ENCODE data around the gene ATP8B4.

The ATP8B4 gene

DNA sequence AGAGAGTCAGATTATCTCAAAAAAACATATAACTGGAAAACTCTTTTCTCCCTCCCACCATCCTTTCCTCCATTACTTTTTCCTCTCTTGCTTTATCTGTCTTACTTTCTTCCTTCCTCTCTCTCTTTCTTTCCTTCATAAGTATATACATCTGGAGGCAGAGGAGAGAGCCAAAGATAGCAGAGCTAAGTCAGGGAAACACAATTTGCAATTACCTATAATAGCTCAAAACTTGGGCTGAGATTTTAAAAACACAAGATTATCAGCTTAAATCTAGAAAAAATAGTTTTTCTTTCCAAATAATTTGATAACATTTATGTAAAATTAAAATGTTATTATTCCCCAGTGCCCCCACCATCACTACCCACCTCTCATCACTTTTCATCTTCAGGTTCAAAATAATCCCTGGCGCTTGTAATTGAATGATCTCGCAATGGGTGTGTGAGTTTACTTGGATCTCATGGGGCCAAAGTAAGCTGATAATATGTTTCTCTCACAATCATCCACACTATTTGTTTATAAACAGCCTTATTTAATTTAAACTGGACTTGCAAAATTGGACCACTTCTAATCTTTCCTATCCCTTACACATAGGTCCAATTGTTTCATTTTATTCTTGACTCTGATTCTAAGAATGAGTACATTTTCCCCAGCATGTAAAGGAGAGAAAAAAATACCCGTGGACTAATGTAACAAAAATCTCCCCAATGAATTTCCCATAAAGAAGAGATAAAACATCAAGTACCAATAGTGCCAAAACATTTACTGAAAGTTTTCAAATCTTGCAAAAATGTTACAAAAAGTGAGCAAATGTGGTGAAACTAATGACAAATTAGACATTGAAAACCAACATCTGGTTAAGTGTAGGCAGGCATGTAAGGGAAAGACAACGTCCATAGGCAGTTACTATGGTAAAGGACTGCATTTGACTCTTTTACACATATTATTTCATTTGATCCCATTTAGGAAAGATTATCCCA, 261.2 kb downstream of the ATP8B4 start:
- no peak for DNase-seq (ENCODE audit: low spot score)

DNA sequence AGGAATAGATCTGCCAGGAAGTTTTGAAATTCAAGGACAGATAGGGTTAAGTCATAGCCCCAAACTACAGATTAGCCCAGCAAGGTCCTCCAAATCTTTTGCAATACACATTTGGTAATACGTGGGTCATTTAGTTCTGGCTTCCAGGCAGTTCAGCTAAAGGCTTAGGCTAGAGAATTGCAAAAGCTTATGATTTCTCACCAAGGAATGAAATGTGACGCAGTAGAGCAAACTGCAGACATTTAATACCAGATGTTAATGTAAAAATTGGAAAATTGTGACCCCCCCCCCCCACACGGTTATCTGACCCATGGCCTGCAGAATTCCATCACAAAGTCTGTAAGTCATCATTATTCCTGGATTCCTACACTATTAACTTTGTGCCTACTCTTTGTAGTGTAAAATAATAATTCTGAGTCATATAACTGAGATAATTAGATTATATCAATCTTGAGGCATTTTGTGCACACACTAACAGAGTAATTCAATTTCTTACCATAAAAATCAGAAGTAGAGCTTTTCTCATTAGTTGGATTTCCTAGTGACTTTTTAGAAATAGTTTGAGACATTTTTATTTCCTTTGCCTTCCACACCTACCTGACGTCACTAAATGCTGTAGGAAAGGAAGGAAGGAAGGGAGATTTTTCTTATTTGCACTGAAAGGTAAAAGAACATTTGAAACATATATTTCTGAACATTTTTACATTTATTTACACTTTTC, 263.0 kb downstream of the ATP8B4 start:
- no peak for DNase-seq (ENCODE audit: low spot score)

GRCh38 chr15:49852756-49853155, 266.3 kb downstream of the ATP8B4 start:
- DNase-seq (ENCODE audit: low spot score): no peak

GRCh38 chr15:49848807-49849206, 270.2 kb downstream of the ATP8B4 start:
- DNase-seq (ENCODE audit: low spot score): no peak

- DNase-seq (ENCODE audit: low spot score): no peak
Observed at GRCh38 chr15:49848282-49848724, 270.7 kb downstream of the ATP8B4 start.

- DNase-seq (ENCODE audit: low spot score): no peak
Observed at GRCh38 chr15:49847423-49848281, 271.4 kb downstream of the ATP8B4 start.

GRCh38 chr15:49844390-49844789, 274.6 kb downstream of the ATP8B4 start:
- no peak for DNase-seq (ENCODE audit: low spot score)

- no peak for DNase-seq (ENCODE audit: low spot score)
Observed at GRCh38 chr15:49843725-49844124, 275.3 kb downstream of the ATP8B4 start.

- DNase-seq (ENCODE audit: low spot score): no peak
Observed at GRCh38 chr15:49842031-49842730, 276.9 kb downstream of the ATP8B4 start.

DNA sequence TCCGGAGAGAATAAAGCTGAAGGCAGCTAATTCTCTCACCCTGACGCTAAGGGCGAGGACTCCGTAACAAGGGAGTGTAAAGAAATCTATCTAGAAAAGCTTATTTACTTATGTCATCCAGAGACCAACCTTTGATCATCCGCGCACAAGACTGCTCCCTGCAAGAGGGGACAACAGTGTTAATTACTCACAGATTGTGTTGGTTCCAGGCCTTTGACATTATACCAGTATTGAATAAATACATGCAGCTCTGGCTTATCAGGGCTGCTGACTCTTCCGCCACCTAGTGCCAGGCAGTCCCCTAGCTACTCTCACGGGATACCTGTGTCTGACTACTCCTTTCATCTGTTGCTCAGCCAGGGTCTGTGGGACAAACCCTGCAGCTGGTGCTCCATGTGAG, 286.5 kb downstream of the ATP8B4 start:
- no peak for DNase-seq (ENCODE audit: low spot score)

DNA sequence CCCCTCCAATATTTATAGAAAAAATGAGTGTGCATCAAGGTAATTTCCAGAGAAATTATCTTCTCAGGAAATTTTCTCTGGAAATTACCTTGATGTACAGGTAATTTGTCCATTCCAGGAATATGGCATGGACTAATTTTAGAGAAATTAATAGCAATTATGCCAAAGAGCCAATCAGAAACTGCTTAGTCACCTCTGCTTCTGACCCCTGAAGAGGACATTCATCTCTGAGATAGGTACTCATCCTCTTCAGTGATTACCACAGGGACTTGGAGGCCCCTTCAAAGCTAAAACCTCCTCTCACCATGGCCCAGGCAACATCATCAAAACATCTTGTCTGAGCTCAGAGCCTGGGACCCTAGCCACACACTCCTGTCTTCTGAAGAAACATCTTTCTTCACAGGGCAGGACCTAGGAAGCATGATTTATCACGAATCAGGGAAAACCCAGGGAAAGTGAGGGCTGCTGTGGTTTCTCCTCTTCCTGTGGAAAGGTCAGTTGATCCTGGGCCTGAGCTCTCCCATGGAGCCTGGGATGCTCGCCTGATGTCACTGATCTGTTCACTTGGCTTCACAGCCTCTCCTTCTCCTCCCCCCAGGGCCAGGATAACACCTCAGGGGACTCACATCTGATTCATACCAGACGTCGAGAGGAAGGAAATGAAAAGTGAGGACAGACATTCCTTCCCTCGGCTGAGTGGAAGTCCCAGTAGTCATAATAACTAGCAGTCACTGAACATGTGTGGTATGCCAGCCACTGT, 287.6 kb downstream of the ATP8B4 start:
- no peak for DNase-seq (ENCODE audit: low spot score)

DNA sequence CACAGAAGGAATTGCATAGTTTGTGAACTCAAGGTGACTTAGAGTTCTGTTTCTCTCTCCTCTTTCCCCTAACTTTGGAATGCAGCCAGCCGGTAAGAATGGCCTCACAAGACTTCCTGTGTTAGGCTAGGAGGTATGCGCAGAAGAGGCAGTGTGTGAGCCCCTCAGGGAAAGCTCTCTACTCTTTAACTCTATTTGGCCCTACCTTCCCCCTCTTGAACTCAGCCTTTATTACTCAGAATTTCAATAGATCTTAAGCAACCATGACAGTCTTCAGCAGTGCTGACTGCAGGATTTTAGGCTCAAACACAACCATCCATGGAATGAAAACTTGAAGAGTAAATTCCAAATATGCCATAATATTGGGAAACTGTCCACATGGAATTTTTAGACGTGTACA, 288.6 kb downstream of the ATP8B4 start:
- DNase-seq (ENCODE audit: low spot score): no peak

GRCh38 chr15:49827311-49827710, 291.7 kb downstream of the ATP8B4 start:
- DNase-seq (ENCODE audit: low spot score): no peak

DNA sequence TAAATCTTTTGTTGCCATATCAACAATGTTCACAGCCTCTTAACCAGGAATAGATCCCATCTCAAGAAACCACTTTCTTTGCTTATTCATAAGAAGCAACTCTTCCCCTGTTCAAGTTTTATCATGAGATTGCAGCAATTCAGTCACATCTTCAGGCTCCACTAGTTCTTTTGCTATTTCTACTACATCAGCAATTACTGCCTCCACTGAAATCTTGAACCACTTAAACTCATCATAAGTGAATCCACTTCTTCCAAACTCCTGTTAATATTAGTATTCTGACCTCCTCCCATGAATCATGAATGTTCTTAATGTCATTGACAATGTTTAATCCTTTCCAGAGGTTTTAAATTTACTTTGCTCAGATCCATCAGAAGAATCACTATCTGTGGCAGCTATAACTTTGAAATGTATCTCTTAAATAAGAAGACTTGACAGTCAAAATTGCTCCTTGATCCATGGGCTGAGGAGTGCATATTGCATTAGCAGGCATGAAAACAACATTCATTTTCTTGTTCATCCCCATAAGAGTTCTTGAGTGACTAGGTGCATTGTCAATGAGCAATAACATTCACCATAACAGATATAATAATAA, 292.3 kb downstream of the ATP8B4 start:
- DNase-seq (ENCODE audit: low spot score): no peak

DNA sequence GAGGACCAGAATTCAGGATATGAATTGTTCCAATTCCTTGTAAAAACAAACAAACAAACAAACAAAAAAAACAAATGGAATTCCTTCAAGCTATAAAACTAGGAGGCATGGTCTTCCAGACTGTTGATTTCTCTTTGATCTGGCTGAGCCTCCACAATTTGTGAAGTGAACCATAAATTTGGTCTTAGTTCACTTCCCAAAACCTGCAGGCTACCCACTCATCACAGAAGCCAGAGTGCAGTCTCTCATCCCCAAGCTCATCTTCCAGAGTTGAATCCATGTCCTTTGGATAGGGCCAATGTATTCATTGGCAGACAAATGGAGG, 294.3 kb downstream of the ATP8B4 start:
- DNase-seq (ENCODE audit: low spot score): no peak

- DNase-seq (ENCODE audit: low spot score): no peak
Observed at GRCh38 chr15:49823987-49824774, 294.9 kb downstream of the ATP8B4 start.

- DNase-seq (ENCODE audit: low spot score): no peak
Observed at GRCh38 chr15:49817100-49817499, 301.9 kb downstream of the ATP8B4 start.

- DNase-seq (ENCODE audit: low spot score): no peak
Observed at GRCh38 chr15:49815950-49816349, 303.1 kb downstream of the ATP8B4 start.

DNA sequence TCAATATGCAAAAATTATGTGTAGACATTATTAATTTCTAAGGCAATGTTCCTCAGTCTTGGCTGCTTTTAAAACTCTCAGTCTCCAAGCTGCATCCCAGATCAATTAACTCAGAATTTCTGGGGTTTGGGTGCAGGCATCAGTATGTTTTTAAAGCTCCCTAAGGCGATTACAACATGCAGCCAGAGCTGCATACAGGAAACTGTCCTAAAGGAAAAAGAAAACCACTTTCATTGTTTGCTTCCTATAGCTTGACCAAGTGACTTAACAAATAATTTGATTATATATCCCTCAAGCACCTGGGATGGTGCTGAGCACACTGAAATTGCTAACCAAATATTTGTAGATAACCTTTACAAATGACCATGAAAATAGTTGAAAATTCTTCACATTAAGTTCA, 303.5 kb downstream of the ATP8B4 start:
- DNase-seq (ENCODE audit: low spot score): no peak

GRCh38 chr15:49814709-49815108, 304.3 kb downstream of the ATP8B4 start:
- DNase-seq (ENCODE audit: low spot score): no peak

All from hematopoietic multipotent progenitor cell treated with erythropoietin and hydrocortisone succinate and interleukin-3 and kit ligand, for 17 days (in vitro differentiated cells).